ENCODE results near the gene STRADA.
"Not testable (repeated sequence)": the region's sequence is repeated elsewhere in the genome, so short reads cannot be mapped to it uniquely, and the experiment has no call there.

The STRADA gene

GRCh38 chr17:63735691-63736090 lies 5.9 kb downstream of the STRADA start:
- in situ Hi-C loops (cut with MboI; ENCODE audit: low sequenced_read_pairs), result no loop called here
- H3K4me1 ChIP-seq, result 0 out of 2 replicates have a peak, but pooled peaks cover 6% of the 10 kb centered on the region
- no peak for DNase-seq (ENCODE audit: low spot score in 2 of 2)
- no peaks in the 10 kb centered on the region for H3K9me3 ChIP-seq
- H3K36me3 ChIP-seq (replicated peaks), result no peaks in the 10 kb centered on the region; the same call in 1 of the 2 replicates
- H3K27me3 ChIP-seq (ENCODE audit: low read depth), result no peaks in the 10 kb centered on the region
- H3K4me3 ChIP-seq, result no peak overlapping the region

DNA sequence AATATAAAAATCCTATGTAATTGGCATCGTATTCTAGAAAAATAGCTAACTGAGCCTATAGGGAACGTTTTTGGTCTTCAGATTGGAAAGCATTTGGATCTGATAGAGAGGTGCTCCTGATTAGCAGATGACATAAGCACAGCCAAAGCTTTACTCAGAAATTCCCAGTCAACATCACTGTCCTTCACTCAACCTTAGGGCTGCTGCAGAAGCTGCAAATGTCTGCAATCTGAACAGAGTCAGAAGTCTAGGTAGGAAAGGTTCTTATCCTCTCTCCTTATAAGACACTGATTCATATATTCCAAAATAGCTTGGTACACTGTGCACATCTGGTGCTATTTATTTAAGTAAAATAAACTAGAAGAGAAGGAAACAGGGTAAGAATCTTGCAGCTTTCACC lies 19.2 kb downstream of the STRADA start:
- no peak for DNase-seq (ENCODE audit: low spot score in 2 of 2)
- Histone ChIP-seq H3K4me3 (no peak overlapping the region), H3K9me3 (no peaks in the 10 kb centered on the region), H3K4me1 (no peaks in the 10 kb centered on the region), H3K27me3 (ENCODE audit: low read depth) (no peaks in the 10 kb centered on the region), H3K36me3 (replicated peaks) (peaks cover 7% of the 10 kb centered on the region)
- in situ Hi-C loops (cut with MboI; ENCODE audit: low sequenced_read_pairs), result no loop called here

GRCh38 chr17:63720194-63720593 lies 21.4 kb downstream of the STRADA start:
- H3K4me1 ChIP-seq; H3K4me3 ChIP-seq; H3K27me3 ChIP-seq (ENCODE audit: low read depth); in situ Hi-C loops (cut with MboI; ENCODE audit: low sequenced_read_pairs); DNase-seq (ENCODE audit: low spot score in 2 of 2); H3K9me3 ChIP-seq; H3K36me3 ChIP-seq (replicated peaks): not testable (repeated sequence)

- Histone ChIP-seq H3K27me3 (ENCODE audit: low read depth) (no peaks in the 10 kb centered on the region), H3K4me3 (no peak overlapping the region), H3K9me3 (no peaks in the 10 kb centered on the region), H3K4me1 (no peaks in the 10 kb centered on the region), H3K36me3 (replicated peaks) (peaks cover 7% of the 10 kb centered on the region)
- DNase-seq (ENCODE audit: low spot score in 2 of 2), result no peak
- in situ Hi-C loops (cut with MboI; ENCODE audit: low sequenced_read_pairs), result no loop called here
These were observed 22.6 kb downstream of the STRADA start for GRCh38 chr17:63718988-63719387.

- H3K9me3 ChIP-seq, result no peaks in the 10 kb centered on the region
- H3K36me3 ChIP-seq (replicated peaks), result peaks cover 9% of the 10 kb centered on the region; the same call in 1 of the 2 replicates
- H3K4me1 ChIP-seq, result no peaks in the 10 kb centered on the region
- DNase-seq (ENCODE audit: low spot score in 2 of 2), result no peak
- no peak overlapping the region for H3K4me3 ChIP-seq
- no peaks in the 10 kb centered on the region for H3K27me3 ChIP-seq (ENCODE audit: low read depth)
- in situ Hi-C loops (cut with MboI; ENCODE audit: low sequenced_read_pairs), result no loop called here
These were observed 25.2 kb downstream of the STRADA start for GRCh38 chr17:63716426-63716825.

DNA sequence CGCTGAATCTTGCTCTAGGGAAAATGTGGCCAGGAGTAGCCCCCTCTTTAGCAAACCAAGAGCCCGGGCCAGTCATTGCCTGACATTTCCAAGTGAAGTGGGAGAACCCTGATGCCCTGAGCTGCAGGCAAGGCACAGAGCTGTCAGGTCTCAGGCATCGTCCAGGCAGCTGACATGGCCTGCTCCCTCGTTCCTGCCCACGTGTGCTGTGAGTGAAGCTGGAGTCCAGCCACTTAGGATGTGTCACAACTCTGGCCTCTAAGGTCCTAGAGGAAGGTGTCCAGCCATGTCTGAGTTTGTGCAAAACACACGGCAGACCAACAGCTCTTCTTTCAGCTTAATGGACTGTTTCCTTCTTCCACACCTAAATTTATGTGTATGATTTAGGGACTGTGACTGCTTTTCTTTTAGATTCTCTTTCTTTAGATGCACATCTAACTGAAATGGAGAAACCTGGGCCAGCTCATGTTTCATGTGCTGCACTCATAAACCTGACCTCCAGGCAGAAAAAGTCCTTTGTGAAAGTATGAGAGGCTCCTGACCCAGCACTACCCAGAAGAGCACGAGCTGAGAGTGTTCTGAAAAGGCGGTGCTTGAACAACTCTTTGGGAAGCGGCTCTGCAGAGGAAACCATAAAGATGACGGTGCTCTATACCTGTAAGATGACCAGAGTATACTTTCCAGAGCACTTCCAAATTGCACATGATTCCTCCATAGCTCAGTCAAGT lies 26.9 kb downstream of the STRADA start:
- DNase-seq (ENCODE audit: low spot score in 2 of 2), result no peak

GRCh38 chr17:63709110-63709509 lies 32.5 kb downstream of the STRADA start:
- no peaks in the 10 kb centered on the region for H3K4me1 ChIP-seq
- H3K36me3 ChIP-seq (replicated peaks), result peaks cover 43% of the 10 kb centered on the region
- no peak overlapping the region for H3K4me3 ChIP-seq
- H3K9me3 ChIP-seq, result no peaks in the 10 kb centered on the region
- in situ Hi-C loops (cut with MboI; ENCODE audit: low sequenced_read_pairs), result no loop called here
- H3K27me3 ChIP-seq (ENCODE audit: low read depth), result no peaks in the 10 kb centered on the region
- DNase-seq (ENCODE audit: low spot score in 2 of 2), result no peak

More for the DNA sequence above, 26.9 kb downstream of the STRADA start:
- no peaks in the 10 kb centered on the region for H3K27me3 ChIP-seq (ENCODE audit: low read depth)
- H3K4me1 ChIP-seq, result no peaks in the 10 kb centered on the region
- H3K36me3 ChIP-seq (replicated peaks), result peaks cover 18% of the 10 kb centered on the region; the same call in 1 of the 2 replicates
- no peaks in the 10 kb centered on the region for H3K9me3 ChIP-seq
- no peak overlapping the region for H3K4me3 ChIP-seq
- in situ Hi-C loops (cut with MboI; ENCODE audit: low sequenced_read_pairs), result no loop called here

- Histone ChIP-seq H3K9me3 (no peaks in the 10 kb centered on the region), H3K4me3 (no peak overlapping the region), H3K27me3 (ENCODE audit: low read depth) (no peaks in the 10 kb centered on the region), H3K36me3 (replicated peaks) (peaks cover 45% of the 10 kb centered on the region), H3K4me1 (no peaks in the 10 kb centered on the region)
- in situ Hi-C loops (cut with MboI; ENCODE audit: low sequenced_read_pairs), result no loop called here
- DNase-seq (ENCODE audit: low spot score in 2 of 2), result no peak
These were observed 34.4 kb downstream of the STRADA start for GRCh38 chr17:63707151-63707550.

- Histone ChIP-seq H3K27me3 (ENCODE audit: low read depth) (no peaks in the 10 kb centered on the region), H3K4me3 (no peak overlapping the region), H3K4me1 (no peaks in the 10 kb centered on the region), H3K36me3 (replicated peaks) (peaks cover 41% of the 10 kb centered on the region), H3K9me3 (no peaks in the 10 kb centered on the region)
- in situ Hi-C loops (cut with MboI; ENCODE audit: low sequenced_read_pairs), result no loop called here
- no peak for DNase-seq (ENCODE audit: low spot score in 2 of 2)
These were observed 35.1 kb downstream of the STRADA start for GRCh38 chr17:63706336-63707082.

DNA sequence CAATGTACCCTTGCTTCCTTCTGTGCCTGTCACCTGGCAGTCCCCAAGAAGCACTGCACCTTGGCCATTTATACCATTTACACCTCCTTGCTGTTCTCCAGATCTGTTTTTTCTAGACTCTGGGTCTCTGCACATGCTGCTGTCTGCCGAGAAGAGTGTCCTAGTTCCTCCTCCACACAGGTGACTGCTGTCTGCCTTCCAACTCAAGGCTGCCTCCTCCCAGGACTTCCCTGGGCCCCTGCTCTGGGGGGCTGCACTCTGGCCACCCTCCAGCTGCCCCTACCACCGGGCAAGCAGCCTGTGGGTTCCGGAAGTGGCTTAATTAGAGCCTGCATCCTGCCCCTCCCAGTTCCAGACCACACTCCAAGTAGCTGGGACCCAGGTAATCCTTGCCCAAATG lies 35.9 kb downstream of the STRADA start:
- in situ Hi-C loops (cut with MboI; ENCODE audit: low sequenced_read_pairs), result no loop called here
- Histone ChIP-seq H3K4me3 (no peak overlapping the region), H3K4me1 (no peaks in the 10 kb centered on the region), H3K36me3 (replicated peaks) (peaks cover 39% of the 10 kb centered on the region), H3K9me3 (no peaks in the 10 kb centered on the region), H3K27me3 (ENCODE audit: low read depth) (no peaks in the 10 kb centered on the region)
- no peak for DNase-seq (ENCODE audit: low spot score in 2 of 2)

DNA sequence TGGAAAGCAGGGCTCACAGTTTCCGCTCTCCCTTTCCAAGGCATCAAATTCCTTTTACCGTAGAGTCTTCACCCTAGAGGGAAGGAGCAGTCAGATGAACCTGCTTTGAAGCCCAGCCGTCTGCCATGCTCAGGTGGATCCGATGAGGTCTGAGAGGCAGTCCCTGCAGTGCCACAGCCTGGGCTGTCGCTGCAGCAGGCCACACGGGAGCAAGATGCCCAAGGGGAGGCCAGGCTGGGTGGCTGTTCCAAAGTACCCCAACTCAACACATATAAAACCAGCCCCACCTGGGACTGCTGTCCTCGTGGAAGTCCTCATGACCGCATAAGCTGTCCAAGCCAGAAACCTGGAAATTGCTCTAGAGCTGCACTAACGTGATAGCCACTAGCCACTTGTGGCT lies 36.8 kb downstream of the STRADA start:
- no peaks in the 10 kb centered on the region for H3K27me3 ChIP-seq (ENCODE audit: low read depth)
- in situ Hi-C loops (cut with MboI; ENCODE audit: low sequenced_read_pairs), result no loop called here
- no peaks in the 10 kb centered on the region for H3K9me3 ChIP-seq
- H3K36me3 ChIP-seq (replicated peaks), result peaks cover 32% of the 10 kb centered on the region
- no peaks in the 10 kb centered on the region for H3K4me1 ChIP-seq
- no peak overlapping the region for H3K4me3 ChIP-seq
- DNase-seq (ENCODE audit: low spot score in 2 of 2), result no peak

- in situ Hi-C loops (cut with MboI; ENCODE audit: low sequenced_read_pairs), result no loop called here
- H3K36me3 ChIP-seq (replicated peaks), result peaks cover 29% of the 10 kb centered on the region
These were observed 37.4 kb downstream of the STRADA start for GRCh38 chr17:63704259-63704576.

GRCh38 chr17:63703556-63704258 lies 37.9 kb downstream of the STRADA start:
- in situ Hi-C loops (cut with MboI; ENCODE audit: low sequenced_read_pairs), result no loop called here
- Histone ChIP-seq H3K36me3 (replicated peaks) (peaks cover 25% of the 10 kb centered on the region), H3K4me1 (no peaks in the 10 kb centered on the region), H3K4me3 (no peak overlapping the region), H3K9me3 (no peaks in the 10 kb centered on the region), H3K27me3 (ENCODE audit: low read depth) (no peaks in the 10 kb centered on the region)
- DNase-seq (ENCODE audit: low spot score in 2 of 2), result no peak

More at GRCh38 chr17:63704259-63704576, 37.4 kb downstream of the STRADA start:
- Histone ChIP-seq H3K4me1 (no peaks in the 10 kb centered on the region), H3K4me3 (no peak overlapping the region), H3K9me3 (no peaks in the 10 kb centered on the region), H3K27me3 (ENCODE audit: low read depth) (no peaks in the 10 kb centered on the region)
- no peak for DNase-seq (ENCODE audit: low spot score in 2 of 2)

GRCh38 chr17:63703029-63703428 lies 38.6 kb downstream of the STRADA start:
- no peak overlapping the region for H3K4me3 ChIP-seq
- H3K36me3 ChIP-seq (replicated peaks), result peaks cover 18% of the 10 kb centered on the region
- no peak for DNase-seq (ENCODE audit: low spot score in 2 of 2)
- H3K4me1 ChIP-seq, result no peaks in the 10 kb centered on the region
- in situ Hi-C loops (cut with MboI; ENCODE audit: low sequenced_read_pairs), result no loop called here
- H3K9me3 ChIP-seq, result no peaks in the 10 kb centered on the region
- H3K27me3 ChIP-seq (ENCODE audit: low read depth), result no peaks in the 10 kb centered on the region
